NCI-H526 (cell line): Measurements from ENCODE around the gene ABCC1.
"Not testable (repeated sequence)": the region's sequence is repeated elsewhere in the genome, so short reads cannot be mapped to it uniquely, and the experiment has no call there.

Experiments
- DNase-seq, 2 experiments: peaks; one replicate each; lab custom pipeline; 2025; lab: John Stamatoyannopoulos, UW

Gene ABCC1

GRCh38 chr16:16083421-16084156, 134.2 kb downstream of the ABCC1 start:
- DNase-seq, result no peak

- no peak for DNase-seq
These were observed 135.5 kb downstream of the ABCC1 start for GRCh38 chr16:16084874-16085273.

- DNase-seq, result no peak
These were observed 137.4 kb downstream of the ABCC1 start for GRCh38 chr16:16086653-16087446.

GRCh38 chr16:16090238-16090637, 140.8 kb downstream of the ABCC1 start:
- DNase-seq, result no peak

GRCh38 chr16:16092925-16093627, 143.7 kb downstream of the ABCC1 start:
- no peak for DNase-seq

GRCh38 chr16:16093628-16094332, 144.4 kb downstream of the ABCC1 start:
- no peak for DNase-seq

DNA sequence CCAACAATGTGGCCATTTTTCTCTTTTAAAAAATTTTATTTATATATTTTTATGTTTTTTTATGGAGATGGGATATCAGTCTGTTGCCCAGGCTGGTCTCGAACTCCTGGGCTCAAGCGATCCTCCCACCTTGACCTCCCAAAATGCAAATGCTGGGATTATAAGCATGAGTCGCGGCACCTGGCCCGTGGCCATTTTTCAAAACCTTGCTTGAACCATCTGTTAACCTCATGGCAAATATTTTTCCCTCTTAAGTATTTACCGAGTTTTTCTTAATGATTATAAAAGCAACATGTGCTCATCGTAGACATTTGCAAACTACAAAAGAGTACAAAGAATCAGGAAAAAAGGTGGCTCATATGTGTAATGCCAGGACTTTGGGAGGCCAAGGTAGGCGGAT, 146.2 kb downstream of the ABCC1 start:
- no peak for DNase-seq

GRCh38 chr16:16096121-16096857, 146.9 kb downstream of the ABCC1 start:
- DNase-seq, result no peak

GRCh38 chr16:16096858-16097213, 147.4 kb downstream of the ABCC1 start:
- no peak for DNase-seq

DNA sequence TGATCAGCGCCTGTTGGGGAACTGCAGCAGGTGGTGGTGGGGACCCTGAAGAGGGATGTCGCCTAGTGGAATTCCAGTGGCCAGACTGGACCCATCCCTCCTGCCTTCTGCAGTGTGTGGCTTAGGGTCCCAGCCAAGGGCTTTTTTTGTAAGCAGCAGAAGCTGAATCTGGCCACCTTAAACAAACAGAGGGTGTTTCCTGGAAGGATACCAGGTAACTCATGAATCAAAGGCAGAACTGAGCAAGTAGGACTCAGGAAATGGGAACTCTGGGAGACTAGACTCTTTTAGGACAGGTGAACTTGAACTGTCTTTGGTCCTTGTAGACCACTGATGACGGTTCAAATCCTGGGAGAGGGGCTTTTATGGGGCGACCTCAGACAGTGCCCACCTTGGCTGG, 149.9 kb downstream of the ABCC1 start:
- DNase-seq, result no peak

DNA sequence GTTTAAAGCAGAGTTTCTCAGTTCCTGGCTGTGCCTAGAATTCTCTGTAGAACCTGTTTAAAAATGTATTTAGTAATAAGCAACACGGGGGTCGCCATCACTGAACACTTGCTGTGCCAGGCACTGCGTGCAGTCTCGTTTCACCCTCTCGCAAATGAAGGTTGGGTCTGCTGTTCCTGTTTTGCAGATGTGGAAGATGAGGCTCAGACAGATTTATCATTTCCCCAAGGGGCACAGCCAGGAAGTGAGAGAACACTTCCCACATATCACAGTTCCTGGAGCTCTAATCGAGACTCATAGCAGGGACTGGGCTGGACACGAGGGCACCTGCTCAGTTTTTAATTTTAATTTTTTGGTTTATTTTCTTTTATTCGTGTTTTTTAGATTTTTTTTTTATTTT, 151.2 kb downstream of the ABCC1 start:
- DNase-seq, result no peak

- DNase-seq, result no peak
These were observed 152.2 kb downstream of the ABCC1 start for GRCh38 chr16:16101585-16101984.

DNA sequence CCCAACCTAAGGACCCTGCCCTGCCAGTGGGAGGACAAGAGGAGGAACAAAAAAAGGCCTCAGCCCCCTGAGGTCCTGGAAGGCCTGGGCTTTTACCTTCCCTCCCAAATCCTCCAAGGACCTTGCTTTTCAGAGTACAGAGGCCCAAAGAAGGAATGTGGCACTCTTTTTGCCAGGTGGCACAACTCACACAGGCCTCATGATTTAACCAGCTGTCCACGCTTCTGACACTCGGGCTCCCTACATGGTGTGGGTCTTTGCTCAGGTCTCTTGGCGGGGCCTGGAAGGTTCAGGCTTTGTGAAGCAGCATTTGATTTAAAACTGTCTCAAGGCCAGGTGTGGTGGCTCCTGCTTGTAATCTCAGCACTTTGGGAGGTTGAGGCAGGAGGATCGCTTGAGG, 153.3 kb downstream of the ABCC1 start:
- no peak for DNase-seq

- not testable (repeated sequence) for DNase-seq
These were observed 154.9 kb downstream of the ABCC1 start for GRCh38 chr16:16104132-16104803.

GRCh38 chr16:16104804-16105141, 155.4 kb downstream of the ABCC1 start:
- DNase-seq, result not testable (repeated sequence)

DNA sequence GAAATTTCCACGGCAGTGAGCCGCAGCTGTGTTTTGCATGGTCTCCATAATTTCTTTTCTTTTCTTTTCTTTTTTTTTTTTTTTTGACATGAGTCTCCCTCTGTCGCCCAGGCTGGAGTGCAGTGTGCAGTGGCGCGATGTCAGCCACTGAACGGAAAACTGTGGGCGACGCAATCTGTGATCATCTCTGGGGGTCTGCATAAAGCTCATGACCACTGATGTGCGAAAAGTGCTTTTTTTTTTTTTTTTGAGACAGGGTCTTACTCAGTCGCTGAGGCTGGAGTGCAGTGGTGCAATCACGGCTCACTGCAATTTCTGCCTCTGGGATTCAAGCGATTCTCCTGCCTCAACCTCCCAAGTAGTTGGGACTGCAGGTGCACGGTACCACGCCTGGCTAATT, 156.2 kb downstream of the ABCC1 start:
- no peak for DNase-seq

- DNase-seq, result no peak
These were observed 157.1 kb downstream of the ABCC1 start for GRCh38 chr16:16106466-16106865.

- no peak for DNase-seq
These were observed 158.4 kb downstream of the ABCC1 start for GRCh38 chr16:16107839-16108238.

DNA sequence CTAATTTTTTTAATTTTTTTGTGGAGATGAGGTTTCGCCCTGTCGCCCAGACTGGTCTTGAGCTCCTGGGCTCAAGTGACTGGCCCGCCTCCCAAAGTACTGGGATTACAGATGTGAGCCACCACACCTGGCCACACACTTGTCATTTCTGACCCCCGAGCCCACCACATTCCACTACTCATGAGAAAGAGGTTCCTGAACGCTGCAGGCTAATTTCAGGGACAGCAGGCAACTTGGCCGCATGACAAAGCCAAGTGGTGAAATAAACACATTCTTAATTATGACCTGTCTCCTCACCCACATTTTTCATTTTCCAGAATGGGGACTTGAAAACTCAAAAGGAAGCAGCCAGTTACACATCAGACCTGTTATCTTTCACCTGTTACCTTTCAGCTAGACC, 159.3 kb downstream of the ABCC1 start:
- no peak for DNase-seq

DNA sequence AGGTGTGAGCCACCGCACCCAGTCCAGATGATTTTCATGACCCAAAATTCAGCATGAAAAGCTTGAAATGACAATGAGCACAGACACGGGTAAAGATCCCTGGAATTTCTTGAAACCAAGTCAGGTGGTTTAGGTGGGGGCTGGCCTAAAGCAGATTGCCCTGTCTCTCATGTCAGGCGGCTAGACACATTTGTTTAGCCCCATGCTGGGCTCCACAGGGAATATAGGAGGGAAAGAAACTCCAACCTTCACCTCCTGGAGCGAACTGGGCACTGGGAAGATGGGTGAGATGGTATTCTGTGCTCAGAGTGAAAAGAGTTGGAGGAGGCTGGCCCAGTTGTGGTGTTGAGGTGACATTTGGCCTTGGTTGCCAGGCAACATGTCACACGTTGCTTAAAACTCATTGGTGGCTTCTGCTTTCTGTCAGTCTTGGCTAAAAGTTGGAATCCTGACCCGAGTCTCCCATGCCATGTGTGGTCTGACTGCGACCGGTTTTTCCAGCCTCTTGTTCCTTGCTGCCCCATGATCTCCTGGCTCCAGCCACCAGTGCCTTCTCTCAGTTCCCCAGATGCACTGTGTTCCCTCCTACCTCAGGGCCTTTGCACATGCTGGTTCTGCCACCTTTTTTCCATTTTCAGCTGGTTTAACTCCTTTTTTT, 160.2 kb downstream of the ABCC1 start:
- no peak for DNase-seq

DNA sequence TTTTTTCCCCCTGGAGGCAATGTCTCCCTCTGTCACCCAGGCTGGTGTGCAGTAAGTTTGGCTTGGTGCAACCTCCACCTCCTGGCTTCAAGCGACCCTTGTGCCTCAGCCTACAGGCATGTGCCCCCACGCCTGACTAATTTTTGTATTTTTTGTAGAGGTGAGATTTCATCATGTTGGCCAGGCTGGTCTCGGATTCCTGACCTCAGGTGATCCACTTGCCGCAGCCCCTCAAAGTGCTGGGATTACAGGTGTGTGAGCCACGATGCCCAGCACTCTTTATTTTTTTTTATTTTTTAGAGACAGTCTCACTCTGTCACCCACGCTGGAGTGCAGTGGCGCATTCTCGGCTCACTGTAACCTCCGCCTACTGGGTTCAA, 160.7 kb downstream of the ABCC1 start:
- no peak for DNase-seq
